GM18867 (cell line): Measurements from ENCODE around the gene SQSTM1.

Experiments used
- ATAC-seq: cut with Tn5 transposase; IDR thresholded peaks from one replicate; pipeline ENCODE4 v1.9.1; 2021; ENCODE audit warnings: mild to moderate bottlenecking, moderate library complexity; ENCODE audit not compliant: unreplicated experiment

The SQSTM1 gene

GRCh38 chr5:179805529-179806249, 15.0 kb upstream of the SQSTM1 start:
- peak; percentile 27 for ATAC-seq

GRCh38 chr5:179806250-179807048, 14.3 kb upstream of the SQSTM1 start, which contains the start of gene MGAT4B:
MGAT4B (minus strand) TSS chr5:179806866; CDS start chr5:179806583, 283 bp downstream.
- peak; percentile 68 for ATAC-seq

- no peak for ATAC-seq
Measured at GRCh38 chr5:179812135-179812825, 8.4 kb upstream of the SQSTM1 start.

- no peak for ATAC-seq
Measured at GRCh38 chr5:179812997-179813607, 7.6 kb upstream of the SQSTM1 start.

GRCh38 chr5:179814090-179814489, 6.6 kb upstream of the SQSTM1 start:
- ATAC-seq: no peak

- ATAC-seq: no peak
Measured at GRCh38 chr5:179815491-179816249, 5.0 kb upstream of the SQSTM1 start.

- no peak for ATAC-seq
Measured at GRCh38 chr5:179816401-179816795, 4.3 kb upstream of the SQSTM1 start.

GRCh38 chr5:179816796-179817469, 3.8 kb upstream of the SQSTM1 start:
- no peak for ATAC-seq

GRCh38 chr5:179817470-179817840, 3.2 kb upstream of the SQSTM1 start:
- ATAC-seq: no peak

GRCh38 chr5:179817890-179818745, 2.6 kb upstream of the SQSTM1 start:
- no peak for ATAC-seq

GRCh38 chr5:179818746-179819295, 1.9 kb upstream of the SQSTM1 start:
- ATAC-seq: peak; percentile 65

- no peak for ATAC-seq
Measured at GRCh38 chr5:179819296-179820126, 1.2 kb upstream of the SQSTM1 start.

GRCh38 chr5:179820127-179820482, 600 bp upstream of the SQSTM1 start:
- no peak for ATAC-seq

GRCh38 chr5:179821298-179822058, 773 bp downstream of the SQSTM1 start:
- ATAC-seq: peak; percentile 56

GRCh38 chr5:179822059-179822432, 1.3 kb downstream of the SQSTM1 start:
- no peak for ATAC-seq

- ATAC-seq: no peak
Measured at GRCh38 chr5:179822444-179822990, 1.8 kb downstream of the SQSTM1 start.
